ENCODE data around the gene CLEC3B.

The CLEC3B gene

DNA sequence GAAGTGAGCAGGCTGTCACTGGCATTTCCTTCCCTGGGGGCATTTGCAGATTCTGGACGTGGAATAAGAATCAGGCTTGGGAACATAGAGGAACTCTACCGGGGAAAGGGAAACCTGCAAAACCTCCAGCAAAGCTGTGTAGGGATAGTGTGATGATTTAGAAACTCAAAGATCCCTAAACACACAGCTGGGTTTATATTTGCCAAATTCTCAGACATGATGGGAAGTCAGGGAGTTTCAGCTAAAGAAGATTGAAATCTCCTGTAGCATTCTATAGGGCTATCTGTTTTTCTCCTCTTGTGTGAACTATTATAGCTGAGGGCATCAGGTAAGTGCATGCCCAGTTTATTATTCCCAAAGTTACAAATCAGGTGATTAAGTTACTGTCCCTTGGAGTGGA lies 9.2 kb upstream of the CLEC3B start:
- Mint-ChIP-seq H3K9me3 (no peaks in the 10 kb centered on the region), H3K27ac (no peak overlapping the region), H3K36me3 (ENCODE audit: low read depth) (peaks cover 50% of the 10 kb centered on the region), H3K27me3 (ENCODE audit: low read depth, poor library complexity) (peaks cover 3% of the 10 kb centered on the region), H3K4me1 (peaks cover 18% of the 10 kb centered on the region), H3K4me3 (no peak overlapping the region)
- no peak for DNase-seq
- TF ChIP-seq, protein P1, sequence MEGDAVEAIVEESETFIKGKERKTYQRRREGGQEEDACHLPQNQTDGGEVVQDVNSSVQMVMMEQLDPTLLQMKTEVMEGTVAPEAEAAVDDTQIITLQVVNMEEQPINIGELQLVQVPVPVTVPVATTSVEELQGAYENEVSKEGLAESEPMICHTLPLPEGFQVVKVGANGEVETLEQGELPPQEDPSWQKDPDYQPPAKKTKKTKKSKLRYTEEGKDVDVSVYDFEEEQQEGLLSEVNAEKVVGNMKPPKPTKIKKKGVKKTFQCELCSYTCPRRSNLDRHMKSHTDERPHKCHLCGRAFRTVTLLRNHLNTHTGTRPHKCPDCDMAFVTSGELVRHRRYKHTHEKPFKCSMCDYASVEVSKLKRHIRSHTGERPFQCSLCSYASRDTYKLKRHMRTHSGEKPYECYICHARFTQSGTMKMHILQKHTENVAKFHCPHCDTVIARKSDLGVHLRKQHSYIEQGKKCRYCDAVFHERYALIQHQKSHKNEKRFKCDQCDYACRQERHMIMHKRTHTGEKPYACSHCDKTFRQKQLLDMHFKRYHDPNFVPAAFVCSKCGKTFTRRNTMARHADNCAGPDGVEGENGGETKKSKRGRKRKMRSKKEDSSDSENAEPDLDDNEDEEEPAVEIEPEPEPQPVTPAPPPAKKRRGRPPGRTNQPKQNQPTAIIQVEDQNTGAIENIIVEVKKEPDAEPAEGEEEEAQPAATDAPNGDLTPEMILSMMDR (IDR thresholded peaks at IDR 0.05): no peak

DNA sequence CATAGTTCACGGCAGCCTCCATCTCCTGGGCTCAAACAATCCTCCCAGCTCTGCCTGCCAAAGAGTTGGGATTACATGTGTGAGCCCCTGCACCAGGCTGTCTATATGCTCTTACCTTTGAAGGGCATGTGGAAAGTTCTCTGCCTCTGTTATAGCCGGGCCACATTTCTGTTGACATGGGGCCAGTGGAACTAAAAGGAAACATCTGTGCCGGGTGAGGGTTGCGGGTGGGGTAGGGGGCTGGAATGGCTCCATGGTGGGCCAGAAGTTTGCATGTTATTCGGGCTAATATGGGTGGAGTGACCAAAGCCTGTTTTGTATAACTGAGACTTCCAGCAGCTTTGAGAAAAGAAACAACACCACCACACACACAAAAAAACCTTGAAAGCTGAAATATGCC lies 8.3 kb upstream of the CLEC3B start:
- H3K4me3 Mint-ChIP-seq: no peak overlapping the region
- no peaks in the 10 kb centered on the region for H3K9me3 Mint-ChIP-seq
- H3K27me3 Mint-ChIP-seq (ENCODE audit: low read depth, poor library complexity): peaks cover 3% of the 10 kb centered on the region
- peaks cover 11% of the 10 kb centered on the region for H3K4me1 Mint-ChIP-seq
- peaks cover 41% of the 10 kb centered on the region for H3K36me3 Mint-ChIP-seq (ENCODE audit: low read depth)
- H3K27ac Mint-ChIP-seq: peak overlapping the region; percentile 42
- no peak for DNase-seq
- TF ChIP-seq, protein P1 (IDR thresholded peaks at IDR 0.05): no peak

DNA sequence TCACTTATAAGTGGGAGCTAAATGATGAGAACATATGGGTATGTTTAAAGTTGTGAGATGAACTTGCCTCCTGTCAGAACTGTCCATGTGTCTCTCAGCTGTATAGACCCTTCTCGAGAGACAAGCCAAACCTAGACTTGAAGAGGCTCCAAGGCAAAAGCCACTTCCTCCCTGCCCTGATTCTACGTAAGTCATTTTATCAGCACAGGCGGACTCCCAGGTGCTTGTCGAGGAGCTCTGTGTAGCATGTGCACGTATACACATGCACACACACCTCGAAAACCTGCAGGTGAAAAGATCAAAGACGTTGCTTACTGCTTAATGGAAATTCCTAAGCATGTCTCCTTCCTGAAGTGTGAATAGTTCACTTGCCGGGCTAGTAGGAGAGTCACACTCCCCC lies 5.6 kb upstream of the CLEC3B start:
- H3K4me3 Mint-ChIP-seq: no peak overlapping the region
- no peak for DNase-seq
- no peaks in the 10 kb centered on the region for H3K9me3 Mint-ChIP-seq
- peaks cover 33% of the 10 kb centered on the region for H3K4me1 Mint-ChIP-seq
- TF ChIP-seq, protein P1 (IDR thresholded peaks at IDR 0.05): no peak
- peaks cover 25% of the 10 kb centered on the region for H3K36me3 Mint-ChIP-seq (ENCODE audit: low read depth)
- H3K27me3 Mint-ChIP-seq (ENCODE audit: low read depth, poor library complexity): peaks cover 3% of the 10 kb centered on the region
- H3K27ac Mint-ChIP-seq: no peak overlapping the region

- H3K9me3 Mint-ChIP-seq: no peaks in the 10 kb centered on the region
- TF ChIP-seq, protein P1 (IDR thresholded peaks at IDR 0.05): no peak
- H3K27ac Mint-ChIP-seq: no peak overlapping the region
These were observed 4.4 kb upstream of the CLEC3B start for GRCh38 chr3:45021524-45022297.

DNA sequence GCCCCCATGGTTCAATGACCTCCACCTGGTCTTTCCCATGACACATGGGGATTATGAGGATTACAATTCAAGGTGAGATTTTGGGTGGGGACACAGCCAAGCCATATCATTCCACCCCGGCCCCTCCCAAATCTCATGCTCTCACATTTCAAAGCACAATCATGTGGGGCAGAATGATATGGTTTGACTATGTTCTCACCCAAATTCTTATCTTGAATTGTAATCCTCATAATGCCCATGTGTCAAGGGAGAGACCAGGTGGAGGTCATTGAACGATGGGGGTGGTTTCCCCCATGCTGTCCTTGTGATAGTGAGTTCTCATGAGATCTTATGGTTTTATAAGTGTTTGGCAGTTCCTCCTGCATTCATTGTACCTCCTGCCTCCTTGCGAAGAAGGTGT lies 2.4 kb upstream of the CLEC3B start:
- Mint-ChIP-seq H3K4me3 (no peak overlapping the region), H3K27ac (peak overlapping the region; percentile 79), H3K9me3 (no peaks in the 10 kb centered on the region), H3K27me3 (ENCODE audit: low read depth, poor library complexity) (no peaks in the 10 kb centered on the region), H3K36me3 (ENCODE audit: low read depth) (peaks cover 9% of the 10 kb centered on the region), H3K4me1 (peaks cover 47% of the 10 kb centered on the region)
- TF ChIP-seq, protein P1 (IDR thresholded peaks at IDR 0.05): no peak
- DNase-seq: no peak

More at GRCh38 chr3:45021524-45022297, 4.4 kb upstream of the CLEC3B start:
- H3K36me3 Mint-ChIP-seq (ENCODE audit: low read depth): peaks cover 25% of the 10 kb centered on the region
- peaks cover 3% of the 10 kb centered on the region for H3K27me3 Mint-ChIP-seq (ENCODE audit: low read depth, poor library complexity)
- DNase-seq: no peak
- no peak overlapping the region for H3K4me3 Mint-ChIP-seq
- H3K4me1 Mint-ChIP-seq: peaks cover 43% of the 10 kb centered on the region

Data from nephron progenitor cell (in vitro differentiated cells).